SIG-M5 treated with dmso at 0.1 percent for 504 hours (cell line): Measurements from ENCODE around the gene CPSF6.

Experiments
- DNase-seq: peaks from one replicate; lab custom pipeline; 2025; ENCODE audit not compliant: unreplicated experiment; lab: John Stamatoyannopoulos, UW

The CPSF6 gene

DNA sequence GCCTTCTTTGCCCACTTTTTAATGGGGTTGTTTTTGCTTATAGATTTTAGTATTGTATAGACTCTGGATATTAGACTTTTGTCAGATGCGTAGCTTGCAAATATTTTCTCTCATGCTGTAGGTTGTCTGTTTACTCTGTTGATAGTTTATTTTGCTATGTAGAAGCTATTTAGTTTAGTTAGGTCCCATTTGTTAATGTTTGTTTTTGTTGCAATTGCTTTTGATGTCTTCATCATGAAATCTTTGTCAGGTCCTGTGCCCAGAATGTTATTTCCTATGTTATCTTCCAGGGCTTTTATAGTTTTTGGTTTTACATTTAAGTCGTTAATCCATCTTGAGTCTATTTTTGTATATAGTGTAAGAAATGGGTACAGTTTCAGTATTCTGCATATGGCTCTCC is 78.9 kb downstream of the CPSF6 start:
- no peak for DNase-seq

DNA sequence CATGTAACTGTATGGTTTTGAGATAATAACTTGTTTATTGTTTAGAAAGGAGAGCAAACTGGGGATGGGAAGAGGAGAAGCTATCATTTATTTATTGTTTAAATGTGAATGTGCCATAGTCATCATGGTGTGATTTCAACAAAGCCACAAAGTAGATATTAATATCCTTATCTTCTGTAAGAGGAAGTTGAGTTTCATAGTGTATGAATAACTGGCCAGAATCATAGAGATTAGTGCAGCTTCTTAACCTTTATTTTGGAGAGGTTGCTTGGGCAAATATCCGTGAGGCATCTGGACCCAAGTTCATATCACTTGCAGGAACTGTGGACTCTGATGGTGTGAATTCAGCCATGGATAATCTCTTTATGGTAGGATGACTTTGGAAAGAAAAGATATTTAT is 82.0 kb downstream of the CPSF6 start:
- peak; percentile 68 for DNase-seq
